K562 (cell line): ENCODE measurements around the gene GEMIN7. TPM values are rescaled to one million over a fixed set of nuclear protein-coding genes. Genes with fewer than 3 reads are reported as not detected.
A peak's percentile ranks its signal among the peaks of the same experiment; 100 is the strongest.

ENCODE experiments used
- ATAC-seq: fragments of 200-7000 bp; cut with Tn5 transposase; 3 replicates; pipeline ENCODE4 v1.9.1; 2020; ENCODE audit warnings: moderate library complexity
- BruUV-seq: library from RNA; stranded (reverse); fragments of 400-500 nt; replicated peaks from 2 replicates; lab custom pipeline; 2021; lab: Mats Ljungman, UMichigan
- CTCF ChIA-PET: fragments of 300-600 bp; formaldehyde crosslinking; extraction: SDS; loops from one replicate; lab custom pipeline; 2021; ENCODE audit warnings: low intra/inter-chr PET ratio; lab: Yijun Ruan, JAX
- POLR2A ChIA-PET: fragments of 300-600, 350-650 bp; sonication (Branson Sonifier 250); formaldehyde crosslinking; extraction: SDS; loops from one replicate; lab custom pipeline; 2021; ENCODE audit warnings: antibody characterized with exemption, inconsistent platforms; lab: Yijun Ruan, JAX
- DNase-seq, 4 experiments: peaks; one replicate each; pipeline versions ENCODE4 v3.0.0 to v3.0.0-alpha.2; 2011 to 2018; ENCODE audit warnings: low spot score in 3 of 4, mixed read lengths in 3 of 4; ENCODE audit errors: extremely low read depth in 1 of 4
- FAIRE-seq: peaks from 2 replicates; lab custom pipeline; 2011; peaks lifted over from hg19 to GRCh38; lab: Jason Lieb, UNC
- H2AFZ ChIP-seq: 2 replicates; pipeline ENCODE4 v1.6.0; 2011; ENCODE audit warnings: low read depth, low read length, control low read depth, inconsistent platforms
- H3K27ac ChIP-seq: fragments of 200-600 bp; 3 replicates; pipeline ENCODE4 v1.8.0; 2011; ENCODE audit warnings: low read depth, mild to moderate bottlenecking, control low read depth, inconsistent platforms, low read length, moderate library complexity, mixed read lengths; ENCODE audit errors: extremely low read depth
- H3K27me3 ChIP-seq, 2 experiments: fragments of 300-600 bp in 1 of 2; 2 replicates in 1 of 2; 3 replicates in 1 of 2; pipeline versions ENCODE4 v1.6.0 to v1.8.0; 2011; ENCODE audit warnings: inconsistent platforms in 2 of 2, low read length in 2 of 2, mild to moderate bottlenecking in 1 of 2, mixed read lengths in 1 of 2, moderate library complexity in 1 of 2; ENCODE audit not compliant: control insufficient read depth in 2 of 2, insufficient read depth in 2 of 2
- H3K36me3 ChIP-seq: fragments of 300-600 bp; 3 replicates; pipeline ENCODE4 v1.8.0; 2011; ENCODE audit warnings: mild to moderate bottlenecking, low read length, inconsistent platforms; ENCODE audit not compliant: control insufficient read depth, insufficient read depth
- H3K4me1 ChIP-seq, 2 experiments: fragments of 200-600 bp in 1 of 2; replicated peaks in 1 of 2; 2 replicates in 1 of 2; 3 replicates in 1 of 2; pipeline versions ENCODE4 v1.5.1 to v1.8.0; 2011; ENCODE audit warnings: inconsistent platforms in 2 of 2, low read length in 2 of 2, mild to moderate bottlenecking in 1 of 2, mixed read lengths in 1 of 2, moderate library complexity in 1 of 2; ENCODE audit not compliant: control insufficient read depth in 2 of 2, insufficient read depth in 2 of 2
- H3K4me2 ChIP-seq: 2 replicates; pipeline ENCODE4 v1.6.1; 2011; ENCODE audit warnings: low read length, control low read depth, inconsistent platforms, mixed read lengths; ENCODE audit not compliant: insufficient read depth
- H3K4me3 ChIP-seq: fragments of 200-600 bp; sonication (generic), shearing (Covaris generic); 2 replicates; pipeline ENCODE4 v1.5.1; 2016; ENCODE audit warnings: control low read depth, inconsistent platforms
- H3K79me2 ChIP-seq: fragments of 200-600 bp; 3 replicates; pipeline ENCODE4 v1.8.0; 2011; ENCODE audit warnings: low read length, inconsistent platforms; ENCODE audit not compliant: control insufficient read depth, insufficient read depth
- H3K9ac ChIP-seq, 2 experiments: 2 replicates each; pipeline versions ENCODE4 v1.6.0 to v1.6.1; 2011; ENCODE audit warnings: low read depth in 2 of 2, low read length in 2 of 2, control low read depth in 1 of 2, inconsistent platforms in 1 of 2, mild to moderate bottlenecking in 1 of 2, mixed read lengths in 1 of 2; ENCODE audit not compliant: insufficient read depth in 1 of 2
- H3K9me1 ChIP-seq: one replicate; pipeline ENCODE4 v1.6.0; 2011; ENCODE audit warnings: inconsistent platforms, mild to moderate bottlenecking, low read length, moderate library complexity; ENCODE audit not compliant: control insufficient read depth, insufficient read depth
- H3K9me3 ChIP-seq: replicated peaks from 2 replicates; pipeline ENCODE4 v1.5.1; 2011; ENCODE audit warnings: low read depth, low read length, inconsistent platforms; ENCODE audit not compliant: control insufficient read depth, insufficient read depth
- H4K20me1 ChIP-seq: replicated peaks from 2 replicates; pipeline ENCODE4 v1.6.1; 2011; ENCODE audit warnings: low read length, inconsistent platforms, mixed read lengths; ENCODE audit not compliant: control insufficient read depth, insufficient read depth
- CBX8 ChIP-seq: fragments of 200-600 bp; sonication (generic); IDR thresholded peaks from 2 replicates; pipeline ENCODE4 v1.6.1; 2012; ENCODE audit warnings: borderline replicate concordance, mixed run types, low read depth, mild to moderate bottlenecking, moderate library complexity, mixed read lengths, low read length, control low read depth, inconsistent platforms; ENCODE audit not compliant: poor library complexity, severe bottlenecking; ENCODE audit errors: extremely low read depth
- HIVEP1 ChIP-seq: fragments of 250-450 bp; sonication (Bioruptor Pico); IDR thresholded peaks from 2 replicates; pipeline ENCODE4 v1.4.0; 2020; ENCODE audit warnings: mild to moderate bottlenecking
- MED1 ChIP-seq: sonication (generic); formaldehyde crosslinking; IDR thresholded peaks from 2 replicates; pipeline ENCODE4 v1.8.1; 2023; ENCODE audit warnings: missing genetic modification reagents, borderline replicate concordance
- RHOXF2B ChIP-seq: fragments of 250-450 bp; sonication (Bioruptor Pico); conservative IDR thresholded peaks from 2 replicates; pipeline ENCODE4 v1.5.1; 2021
- SIX5 ChIP-seq, 2 experiments: IDR thresholded peaks; 2 replicates each; pipeline ENCODE4 v1.6.1; 2011; ENCODE audit warnings: low read length in 2 of 2, borderline replicate concordance in 1 of 2, low read depth in 1 of 2, mild to moderate bottlenecking in 1 of 2, moderate library complexity in 1 of 2; ENCODE audit not compliant: insufficient read depth in 1 of 2
- THRB ChIP-seq: fragments of 450-650 bp; formaldehyde crosslinking; conservative IDR thresholded peaks from 2 replicates; pipeline ENCODE4 v1.4.0; 2022; ENCODE audit warnings: mild to moderate bottlenecking, missing genetic modification characterization
- USF2 ChIP-seq: sonication (generic); formaldehyde crosslinking; IDR thresholded peaks from 2 replicates; pipeline ENCODE4 v1.5.0; 2020; ENCODE audit warnings: missing genetic modification reagents
- ZNF583 ChIP-seq: fragments of 250-450 bp; sonication (Bioruptor Pico); IDR thresholded peaks from 2 replicates; pipeline ENCODE4 v1.4.0; 2020
- ZNF589 ChIP-seq: fragments of 200-800 bp; sonication (Bioruptor generic); IDR thresholded peaks from 2 replicates; pipeline ENCODE4 v1.6.1; 2016; ENCODE audit warnings: low read depth, missing genetic modification characterization, missing compliant biosample characterization
- ZNF644 ChIP-seq: fragments of 200-800 bp; sonication (Bioruptor generic); IDR thresholded peaks from 2 replicates; pipeline ENCODE4 v1.6.1; 2016; ENCODE audit warnings: low read depth, missing genetic modification characterization, missing compliant biosample characterization
- WGBS: fragments of 100-300 bp; shearing (Covaris generic); methylation state at CpG from one replicate; pipeline ENCODE4 v1.1.6; 2016; ENCODE audit warnings: low coverage, mixed read lengths; ENCODE audit not compliant: insufficient coverage; ENCODE audit errors: missing lambda C conversion rate; 5-methylcytosine and 5-hydroxymethylcytosine counted together
- in situ Hi-C: fragments of 300-500 bp; cut with MboI; formaldehyde crosslinking; loops from 4 replicates; pipeline ENCODE4 v1.15.0; 2018; ENCODE audit warnings: inconsistent platforms, mixed read lengths
- intact Hi-C: fragments of 100-400 bp; cut with micrococcal nuclease; formaldehyde crosslinking; loops from 2 replicates; pipeline ENCODE4 v1.14.2; 2022
- polyA plus RNA-seq, 8 experiments: library from polyadenylated mRNA; depleted of rRNA in 4 of 8; stranded (reverse) in 5 of 8; unstranded in 3 of 8; fragments of >200 nt; fragmentation: Nextera tagmentation in 2 of 8; fragmentation: Illumina TruSeq in 1 of 8; extraction: Ambion mirVana in 2 of 8; extraction: Trizol in 1 of 8; gene quantifications; 2 replicates each; pipeline versions ENCODE4 v1.2.1 to v1.2.3, GENCODE V29; 2011 to 2014; ENCODE audit warnings: inconsistent platforms in 1 of 8, missing spikeins in 1 of 8
- total RNA-seq, 7 experiments: library from RNA; depleted of rRNA in 6 of 7; stranded (reverse); fragments of >200 nt in 6 of 7; fragmentation: Illumina TruSeq in 2 of 7; extraction: Trizol in 2 of 7; gene quantifications; 2 replicates each; pipeline versions ENCODE4 v1.2.1 to v1.2.3, GENCODE V29; 2011 to 2021; ENCODE audit warnings: low replicate concordance in 1 of 7
- TF ChIP-seq, protein P1 (sequence below): fragments of 250-450 bp; sonication (Bioruptor Pico); IDR thresholded peaks from 2 replicates; pipeline ENCODE4 v1.4.0; 2020; ENCODE audit warnings: mild to moderate bottlenecking, moderate library complexity
- TF ChIP-seq, protein P2 (sequence below): fragments of 450-650 bp; conservative IDR thresholded peaks from 2 replicates; pipeline ENCODE4 v1.6.1; 2016; ENCODE audit warnings: missing genetic modification characterization, low read depth, mild to moderate bottlenecking, missing compliant biosample characterization, moderate library complexity

GEMIN7 gene
- total and polyA plus RNA-seq, 9 of the 15 experiments (the other 6 are each of a cell fraction or from before 2014, with no cell fraction given): 23.1 to 124 (median 54.9) TPM

DNA sequence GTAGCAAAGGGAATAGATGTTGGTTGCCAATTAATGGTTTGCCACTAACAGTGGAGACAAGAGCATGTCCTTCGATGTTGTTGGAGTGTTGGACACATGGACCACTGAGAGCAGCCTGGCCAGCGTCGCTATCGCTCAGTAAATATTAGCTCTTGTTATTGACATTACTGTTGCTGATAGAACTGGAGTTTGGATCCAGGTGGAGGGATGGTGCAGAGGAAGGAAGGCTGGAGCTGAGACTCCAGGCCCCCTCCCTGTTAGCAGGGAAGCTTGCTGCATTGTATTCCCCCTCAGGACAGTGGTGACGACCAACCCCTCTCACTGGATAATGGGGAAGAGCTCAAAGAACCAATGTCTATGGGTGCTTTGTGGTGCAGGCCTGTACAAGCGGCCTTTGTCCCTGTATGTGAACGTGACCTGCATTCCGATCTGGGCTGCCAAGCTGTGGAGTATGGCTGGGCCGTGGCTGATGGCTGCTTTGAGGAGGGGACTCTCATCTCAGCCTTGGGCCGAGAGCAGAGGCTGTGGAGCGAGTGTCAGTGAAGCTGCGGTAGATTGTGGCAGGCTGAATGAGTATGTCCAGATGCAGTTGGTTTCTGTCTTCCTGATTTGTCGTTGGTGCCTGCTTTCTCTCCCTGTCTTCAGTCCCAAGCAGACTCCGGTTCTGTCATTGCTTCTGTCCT lies 33.2 kb upstream of the GEMIN7 start:
- ChIA-PET CTCF (no interaction called here), POLR2A (interaction anchor here (0.6 to 1.1 kb wide), 5 partner anchors 12 to 292 kb away, joined by 3 read pairs; no protein-coding TSS in a partner anchor)
- 88% methylated on average over 13 of the region's 14 CpGs for WGBS
- H3K9ac ChIP-seq: peak overlapping the region in 1 of 2 experiments; percentile 60; a peak in 2 of 4 replicates
- H3K9me3 ChIP-seq: no peaks in the 10 kb centered on the region
- H3K9me1 ChIP-seq: peaks cover 7% of the 10 kb centered on the region
- no peak overlapping the region for H3K4me3 ChIP-seq
- peaks cover 76% of the 10 kb centered on the region for H3K36me3 ChIP-seq
- no peaks in the 10 kb centered on the region for H3K27me3 ChIP-seq
- no peak overlapping the region for H2AFZ ChIP-seq
- H3K4me2 ChIP-seq: no peak overlapping the region
- intact Hi-C loops: no loop called here
- H3K27ac ChIP-seq: no peak overlapping the region
- peaks cover 80% of the 10 kb centered on the region for H3K79me2 ChIP-seq
- DNase-seq (no peak), FAIRE-seq (no peak), ATAC-seq (no peak)
- H4K20me1 ChIP-seq: peaks cover 32% of the 10 kb centered on the region
- no TSS peak for BruUV-seq
- H3K4me1 ChIP-seq: peaks cover 3 to 8% of the 10 kb centered on the region in 2 experiments; a peak in 3 of 5 replicates
- in situ Hi-C loops: no loop called here
- TF ChIP-seq ZNF583 (CRISPR knock-in tag) (no peak), ZNF644 (tag) (no peak), MED1 (no peak), SIX5 (IDR thresholded peaks at IDR 0.05; ENCODE audit: borderline replicate concordance in 1 of 2, insufficient read depth in 1 of 2, low read depth in 1 of 2, low read length in 2 of 2) (no peak), RHOXF2B (CRISPR knock-in tag) (no peak), USF2 (no peak), CBX8 (no peak), HIVEP1 (CRISPR knock-in tag) (no peak), THRB (CRISPR knock-in tag) (no peak), ZNF589 (CRISPR knock-in tag) (no peak)
- TF ChIP-seq, protein P1, sequence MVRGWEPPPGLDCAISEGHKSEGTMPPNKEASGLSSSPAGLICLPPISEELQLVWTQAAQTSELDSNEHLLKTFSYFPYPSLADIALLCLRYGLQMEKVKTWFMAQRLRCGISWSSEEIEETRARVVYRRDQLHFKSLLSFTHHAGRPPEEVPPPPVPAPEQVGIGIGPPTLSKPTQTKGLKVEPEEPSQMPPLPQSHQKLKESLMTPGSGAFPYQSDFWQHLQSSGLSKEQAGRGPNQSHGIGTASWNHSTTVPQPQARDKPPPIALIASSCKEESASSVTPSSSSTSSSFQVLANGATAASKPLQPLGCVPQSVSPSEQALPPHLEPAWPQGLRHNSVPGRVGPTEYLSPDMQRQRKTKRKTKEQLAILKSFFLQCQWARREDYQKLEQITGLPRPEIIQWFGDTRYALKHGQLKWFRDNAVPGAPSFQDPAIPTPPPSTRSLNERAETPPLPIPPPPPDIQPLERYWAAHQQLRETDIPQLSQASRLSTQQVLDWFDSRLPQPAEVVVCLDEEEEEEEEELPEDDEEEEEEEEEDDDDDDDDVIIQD (CRISPR knock-in tag): no peak
- TF ChIP-seq, protein P2, sequence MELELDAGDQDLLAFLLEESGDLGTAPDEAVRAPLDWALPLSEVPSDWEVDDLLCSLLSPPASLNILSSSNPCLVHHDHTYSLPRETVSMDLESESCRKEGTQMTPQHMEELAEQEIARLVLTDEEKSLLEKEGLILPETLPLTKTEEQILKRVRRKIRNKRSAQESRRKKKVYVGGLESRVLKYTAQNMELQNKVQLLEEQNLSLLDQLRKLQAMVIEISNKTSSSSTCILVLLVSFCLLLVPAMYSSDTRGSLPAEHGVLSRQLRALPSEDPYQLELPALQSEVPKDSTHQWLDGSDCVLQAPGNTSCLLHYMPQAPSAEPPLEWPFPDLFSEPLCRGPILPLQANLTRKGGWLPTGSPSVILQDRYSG: no peak
